ACHN (cell line): ENCODE measurements around the gene FXYD2.
"Not testable (repeated sequence)": the region's sequence is repeated elsewhere in the genome, so short reads cannot be mapped to it uniquely, and the experiment has no call there.

Source experiments
- DNase-seq: peaks from one replicate; pipeline ENCODE4 v3.0.0-alpha.2; 2015
- in situ Hi-C: cut with HindIII; loops from 2 replicates; pipeline ENCODE4 v1.10.0; 2017; ENCODE audit warnings: low sequenced_read_pairs, low pct_ligation_motif_present, low pct_unique_long_range_greater_than_20kb

The FXYD2 gene

DNA sequence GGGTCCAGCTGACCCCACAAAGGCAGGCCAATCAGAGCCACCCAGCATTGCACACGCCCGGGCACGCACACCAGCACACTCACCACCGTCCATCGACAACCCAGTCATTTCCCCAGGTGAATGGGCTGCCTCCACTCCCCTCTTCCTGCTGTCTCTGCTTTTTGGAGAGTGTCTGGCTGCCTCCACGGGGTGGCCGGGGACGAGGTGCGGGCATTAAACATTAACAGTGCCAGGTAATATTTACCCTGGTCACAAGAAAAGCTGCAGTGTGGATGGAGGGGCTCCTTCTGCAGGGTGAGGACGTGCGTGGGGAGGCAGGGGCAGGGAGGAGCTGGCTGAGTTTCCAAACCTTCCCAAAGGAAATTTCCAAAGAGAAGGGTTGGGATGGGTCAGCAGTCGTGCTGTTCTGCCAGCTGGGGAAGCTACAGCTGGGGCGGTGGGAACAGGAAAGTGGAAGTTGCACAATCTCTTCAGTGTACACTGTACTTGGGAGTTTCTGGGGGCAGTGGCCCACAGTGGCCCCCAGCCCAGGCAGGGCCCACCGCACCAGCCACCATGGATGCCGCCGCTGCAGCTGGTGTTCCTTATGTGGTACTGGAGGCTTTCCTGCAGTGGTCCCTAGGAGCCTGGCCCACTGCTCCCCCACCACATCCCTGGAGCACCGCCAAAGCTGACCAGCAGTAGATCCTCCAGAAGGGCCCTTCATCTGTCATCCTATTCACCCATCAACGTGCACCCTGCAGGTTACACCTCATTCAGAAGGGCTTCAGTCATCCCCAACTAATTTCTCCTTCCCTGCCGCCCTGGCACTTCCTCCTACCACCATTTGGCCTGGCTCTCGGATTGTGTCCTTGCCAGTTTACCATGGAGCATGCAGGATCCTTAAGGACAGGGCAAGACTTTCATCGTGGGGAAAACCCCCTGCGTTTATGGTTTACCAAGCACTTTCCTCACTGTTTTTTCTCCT lies at the start of gene FXYD2:
TSS of gene FXYD2 (minus strand) at position 174 of the 967 bp plus-strand sequence. CDS start at position 108, 66 bp downstream.
- peak; percentile 76 for DNase-seq
- in situ Hi-C loops = loop anchor here (25.0 kb wide), 1 partner anchor 388 kb away; no protein-coding TSS in a partner anchor

DNA sequence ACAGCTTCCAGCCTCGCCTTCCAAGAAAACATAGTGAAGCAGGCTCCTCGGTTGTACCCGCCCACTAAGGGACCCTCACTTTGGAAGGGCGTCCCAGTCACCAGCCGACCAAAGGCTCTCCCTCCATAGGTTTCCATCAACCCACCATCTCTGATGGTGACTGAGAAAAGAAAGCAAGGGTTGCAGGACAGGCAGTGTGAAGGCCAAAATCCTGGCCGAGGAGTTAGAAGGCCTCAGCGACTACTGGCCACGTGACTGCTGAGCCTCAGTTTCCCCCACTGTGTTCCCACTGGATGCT lies 49.2 kb upstream of the FXYD2 start:
- in situ Hi-C loops = no loop called here
- no peak for DNase-seq

DNA sequence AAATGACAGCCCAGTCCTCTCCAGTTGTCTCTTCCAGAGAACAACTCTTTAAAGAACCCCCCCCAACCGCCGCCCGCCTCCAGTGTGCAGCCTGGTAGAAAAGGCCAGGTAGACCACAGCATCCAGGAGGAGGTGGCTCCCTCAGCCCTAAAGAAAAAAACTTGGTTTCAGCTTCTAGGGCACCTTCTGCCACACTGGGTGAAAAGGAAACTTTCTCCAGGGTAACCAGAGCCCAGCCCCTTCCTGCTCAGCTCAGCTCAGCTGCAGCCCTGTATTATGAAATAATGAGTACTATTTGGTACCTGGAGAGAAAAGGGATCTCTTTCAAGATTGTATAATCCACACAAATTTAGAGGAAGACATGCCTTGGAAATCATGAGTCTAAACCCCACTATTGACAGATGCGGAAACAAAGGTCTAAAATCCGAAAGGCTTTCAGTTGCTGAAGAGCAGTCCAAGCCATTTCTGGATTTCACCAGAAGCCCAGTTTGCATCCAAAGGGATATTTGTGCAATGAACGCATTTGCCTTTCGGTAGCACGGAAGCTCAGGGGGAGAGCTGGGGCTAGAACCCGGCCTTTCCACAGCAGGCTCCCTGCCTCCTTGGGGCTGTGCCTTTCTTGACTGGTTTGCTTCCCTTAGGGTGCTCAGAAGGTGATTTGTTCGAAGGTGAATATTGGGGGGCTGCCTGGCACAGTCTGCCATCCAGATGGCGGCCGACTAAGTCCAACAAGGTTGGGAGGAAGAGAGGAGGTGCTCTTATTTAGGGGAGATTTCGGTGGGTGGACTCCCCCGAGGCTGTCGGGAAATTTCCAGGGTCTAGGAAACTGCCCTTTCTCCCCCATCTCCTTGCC lies 48.7 kb upstream of the FXYD2 start:
- in situ Hi-C loops = no loop called here
- no peak for DNase-seq

DNA sequence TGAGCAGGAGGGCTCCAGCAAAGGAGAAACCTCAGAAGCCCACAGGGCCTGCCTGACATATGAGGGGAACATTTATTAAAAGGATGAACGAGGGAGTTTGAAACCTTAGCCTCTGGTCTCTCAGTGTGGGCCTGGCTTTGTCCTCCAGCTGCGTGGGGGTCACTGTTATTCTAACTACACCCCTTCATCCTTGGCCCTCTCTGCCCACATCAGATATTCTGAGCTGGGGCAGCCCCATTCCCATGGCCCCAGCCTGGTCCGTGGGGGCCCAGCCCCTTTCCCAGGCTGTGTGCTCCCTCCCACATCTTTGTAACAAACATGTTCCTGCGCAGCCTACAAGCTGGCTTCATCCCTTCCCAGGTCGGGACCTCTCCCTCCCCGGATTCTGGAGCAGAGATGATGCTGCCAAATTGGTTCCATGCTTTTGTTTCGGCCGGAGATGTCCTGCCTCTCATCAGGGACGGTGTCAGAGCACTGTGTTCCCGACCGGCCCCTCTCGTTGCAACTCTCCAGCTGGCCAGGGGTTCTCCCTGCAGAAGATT lies 47.9 kb upstream of the FXYD2 start:
- in situ Hi-C loops = no loop called here
- DNase-seq = no peak

DNA sequence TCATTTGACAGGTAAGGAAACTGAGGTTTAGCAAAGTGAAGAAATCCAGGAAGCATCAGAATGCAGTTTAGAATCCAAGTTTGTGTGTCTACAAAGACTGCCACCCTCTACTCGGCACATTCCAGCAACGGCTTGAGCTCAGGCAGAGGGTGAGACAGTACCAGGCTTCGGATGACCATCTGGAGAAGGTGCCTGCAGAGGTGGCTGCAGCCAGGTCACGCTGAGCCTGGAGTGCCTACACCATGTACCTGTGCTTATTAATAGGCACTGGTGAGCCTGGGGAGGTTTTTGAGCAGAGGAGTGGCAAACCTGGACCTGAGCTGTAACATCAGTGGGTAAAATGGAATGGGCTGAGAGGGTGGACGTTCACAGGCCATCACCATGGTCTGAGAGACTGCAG lies 47.2 kb upstream of the FXYD2 start:
- in situ Hi-C loops = no loop called here
- no peak for DNase-seq

DNA sequence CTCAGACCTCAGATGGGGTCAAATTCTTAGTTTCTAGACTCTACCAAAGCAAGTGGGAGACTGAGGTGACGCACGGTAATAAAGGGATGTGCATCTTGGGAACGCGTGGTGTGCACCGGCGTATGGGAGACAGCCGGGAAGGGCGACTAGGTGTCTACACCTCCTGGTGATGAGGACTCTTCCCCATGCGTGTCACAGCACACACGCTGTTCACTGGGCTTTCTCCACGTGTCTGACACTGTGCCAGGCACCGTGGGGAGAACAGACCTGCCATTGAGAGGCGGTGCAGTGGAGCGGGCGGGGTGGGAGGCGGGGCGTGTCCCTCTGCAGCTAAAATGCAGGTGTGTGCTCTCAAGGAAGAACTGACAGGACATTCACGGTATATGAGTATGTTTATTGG lies 46.6 kb upstream of the FXYD2 start:
- in situ Hi-C loops = no loop called here
- DNase-seq = no peak

DNA sequence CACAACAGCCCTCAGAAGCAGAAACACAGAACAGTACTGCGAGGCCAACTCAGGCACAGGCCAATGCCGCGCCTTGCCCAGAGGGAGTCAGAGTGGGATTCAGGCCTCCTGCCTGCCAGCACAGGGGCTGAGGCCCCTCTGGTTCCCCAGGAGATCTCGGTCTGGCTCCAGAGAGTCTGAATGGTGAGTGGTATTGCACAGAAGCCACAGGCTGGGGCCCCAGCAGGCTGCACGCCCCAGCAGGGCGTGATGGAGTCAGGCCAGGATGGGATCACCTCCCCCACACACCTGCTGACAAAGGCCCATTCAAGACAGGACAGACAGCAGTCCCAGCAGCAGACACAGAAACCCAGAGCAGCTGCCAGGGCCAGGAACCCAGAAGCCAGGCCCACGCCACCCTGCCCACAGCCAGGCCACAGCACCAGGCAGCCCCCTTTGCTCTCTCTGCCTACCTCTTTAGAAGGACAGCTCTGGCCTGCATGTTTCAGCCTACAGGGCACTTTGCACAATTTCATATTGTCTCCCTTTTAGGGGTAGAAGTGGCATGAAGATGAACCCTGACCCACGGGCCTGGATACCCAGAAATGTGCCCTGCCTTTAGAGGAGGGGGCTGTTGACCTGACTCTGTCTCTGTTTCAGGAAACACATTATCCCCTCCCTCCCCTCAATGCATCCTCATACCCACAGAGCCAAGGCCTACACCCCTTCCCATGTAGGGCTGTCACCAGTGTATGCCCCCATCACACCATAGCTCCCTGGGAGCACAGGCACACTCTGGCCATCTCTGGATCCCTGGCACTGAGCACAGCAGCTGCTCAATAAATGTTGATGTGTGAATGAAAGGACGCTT lies 45.8 kb upstream of the FXYD2 start:
- DNase-seq = no peak
- in situ Hi-C loops = no loop called here

DNA sequence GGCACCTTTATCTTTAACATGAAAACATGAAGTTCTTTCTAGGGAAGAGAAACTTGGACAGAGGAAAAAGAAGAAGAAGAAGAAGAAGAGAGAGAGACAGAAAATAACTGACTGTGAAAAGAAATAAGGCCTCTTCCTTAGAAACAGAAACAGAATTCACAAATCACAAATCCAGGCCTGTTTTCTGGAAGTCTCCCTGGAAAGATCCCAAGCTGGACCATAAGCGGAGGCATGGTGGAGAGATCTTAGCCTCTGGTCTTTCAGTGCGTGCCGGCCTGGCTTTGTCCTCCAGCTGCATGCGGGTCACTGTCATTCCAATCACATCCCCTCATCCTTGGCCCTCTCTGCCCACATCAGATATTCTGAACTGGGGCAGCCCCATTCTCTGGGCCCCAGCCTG lies 45.1 kb upstream of the FXYD2 start:
- DNase-seq = no peak
- in situ Hi-C loops = no loop called here

DNA sequence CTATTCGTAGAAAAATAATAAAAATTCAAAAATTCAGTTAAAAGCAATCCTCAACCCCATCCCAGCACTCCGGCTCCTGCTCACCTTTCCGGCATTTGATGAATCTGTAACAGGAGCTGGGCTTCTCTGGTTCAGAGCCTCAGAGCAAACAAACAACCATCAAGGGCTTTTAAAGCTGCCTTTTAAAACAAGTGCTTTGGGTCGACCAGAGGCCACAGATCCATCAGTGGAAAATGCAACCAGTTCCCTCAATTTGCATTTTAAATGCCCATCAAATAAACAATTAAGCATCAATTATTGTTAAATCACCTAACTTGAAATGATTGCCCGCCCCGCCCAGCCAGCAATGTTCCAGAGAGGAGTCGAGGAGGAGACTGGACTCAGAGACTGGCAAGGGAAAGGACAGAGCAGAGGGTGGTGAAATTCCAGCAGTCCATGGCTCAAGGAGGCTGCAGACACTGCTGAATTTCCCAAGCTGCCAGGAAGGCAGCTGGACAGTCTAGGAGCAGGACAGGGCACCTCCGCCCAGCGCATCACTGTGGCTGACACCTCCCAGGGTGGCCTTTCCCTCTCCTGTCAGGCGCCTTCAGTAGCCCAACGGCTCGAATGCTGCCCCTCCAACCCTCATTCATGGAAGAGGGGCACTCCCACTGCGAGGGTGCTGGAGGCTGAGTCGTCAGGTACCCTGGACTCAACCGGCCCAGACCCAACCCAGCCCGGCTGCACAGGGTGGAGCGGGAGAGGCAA lies 44.4 kb upstream of the FXYD2 start:
- no peak for DNase-seq
- in situ Hi-C loops = no loop called here

DNA sequence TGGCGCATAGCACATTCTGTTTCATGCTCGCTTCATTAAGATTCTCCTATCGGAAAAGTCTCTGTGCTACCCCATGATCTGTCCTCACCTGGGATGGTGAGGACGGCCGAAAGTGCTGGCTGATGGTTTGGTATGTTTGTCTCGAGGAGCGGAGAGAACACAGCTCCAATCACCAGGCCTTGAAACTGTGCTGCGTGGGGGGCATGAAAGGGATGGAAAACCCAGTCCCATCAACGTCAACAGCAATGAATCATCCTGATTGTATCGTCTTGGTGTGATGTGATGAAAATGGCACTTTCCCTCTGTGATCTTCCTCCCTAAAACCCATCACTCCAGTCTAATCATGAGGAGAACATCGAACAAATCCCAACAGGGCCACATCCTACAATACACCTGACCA lies 43.5 kb upstream of the FXYD2 start:
- in situ Hi-C loops = no loop called here

DNA sequence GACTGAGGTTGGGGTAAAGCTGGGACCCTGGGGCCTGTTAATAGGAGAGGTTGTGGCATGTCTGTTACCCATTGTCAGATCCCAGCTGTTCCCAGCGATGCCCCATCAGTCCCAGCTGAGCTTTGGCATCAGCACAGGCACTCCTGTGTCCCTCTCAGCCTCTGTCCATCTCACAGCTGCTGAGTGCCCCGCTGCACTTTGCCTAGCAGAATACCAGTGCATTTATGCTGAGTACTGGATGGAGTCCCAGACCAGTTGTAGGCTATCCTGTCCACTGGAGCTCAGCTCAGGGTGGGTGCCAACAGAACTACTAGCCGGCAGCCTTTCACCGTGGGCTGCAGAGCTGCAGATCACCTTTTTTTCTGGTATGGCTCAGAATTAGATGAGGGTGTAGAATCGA lies 42.0 kb upstream of the FXYD2 start:
- DNase-seq = no peak
- in situ Hi-C loops = no loop called here

More for the DNA sequence above, 43.5 kb upstream of the FXYD2 start:
- DNase-seq = no peak

DNA sequence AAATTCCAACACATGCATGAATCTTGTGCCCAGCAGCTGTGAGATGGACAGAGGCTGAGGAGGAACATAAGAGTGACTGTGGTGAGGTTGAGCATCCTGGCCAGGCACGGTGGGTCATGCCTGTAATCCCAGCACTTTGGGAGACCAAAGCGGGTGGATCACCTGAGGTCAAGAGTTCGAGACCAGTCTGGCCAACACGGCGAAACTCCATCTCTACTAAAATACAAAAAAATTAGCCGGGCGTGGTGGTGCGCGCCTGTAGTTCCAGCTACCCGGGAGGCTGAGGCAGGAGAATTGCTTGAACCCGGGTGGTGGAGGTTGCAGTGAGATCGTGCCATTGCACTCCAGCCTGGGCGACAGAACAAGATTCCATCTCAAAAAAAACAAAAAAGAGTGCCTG lies 41.0 kb upstream of the FXYD2 start:
- DNase-seq, in situ Hi-C loops: not testable (repeated sequence)

DNA sequence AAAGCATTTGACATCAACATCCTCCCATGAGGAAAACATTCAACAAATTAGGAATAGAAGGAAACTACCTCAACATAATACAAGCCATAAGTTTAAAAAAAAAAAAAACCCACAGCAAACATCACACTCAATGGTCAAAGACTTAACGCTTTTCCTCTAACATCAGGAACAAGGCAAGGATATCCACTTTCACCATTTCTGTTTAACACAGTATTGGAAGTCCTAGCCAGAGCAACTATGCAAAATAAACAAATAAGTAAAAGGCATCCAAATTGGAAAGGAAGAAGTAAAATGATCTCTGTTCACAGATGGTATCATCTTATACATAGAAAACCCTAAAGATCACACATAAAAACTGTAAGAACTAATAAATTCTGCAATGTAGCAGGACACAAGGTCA lies 38.8 kb upstream of the FXYD2 start:
- DNase-seq = no peak
- in situ Hi-C loops = no loop called here

DNA sequence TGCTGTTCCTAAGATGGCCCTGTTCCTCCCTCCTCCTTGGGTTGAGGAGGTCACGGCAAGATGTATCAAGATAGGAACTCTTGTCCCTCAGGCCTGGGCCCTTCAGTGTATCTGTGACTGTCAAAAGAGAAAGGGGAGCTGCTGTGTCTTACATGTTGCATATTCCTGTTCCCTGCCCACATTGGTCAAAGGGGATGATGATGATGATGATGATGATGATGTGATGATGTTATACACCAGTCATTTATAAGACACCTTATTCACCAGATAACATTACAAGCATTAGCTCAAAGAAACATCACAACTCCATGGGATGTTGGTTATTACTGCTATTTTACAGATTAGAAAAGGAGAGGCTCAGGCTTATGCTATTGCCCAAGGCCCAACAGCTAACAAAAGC lies 38.2 kb upstream of the FXYD2 start:
- no peak for DNase-seq
- in situ Hi-C loops = no loop called here

DNA sequence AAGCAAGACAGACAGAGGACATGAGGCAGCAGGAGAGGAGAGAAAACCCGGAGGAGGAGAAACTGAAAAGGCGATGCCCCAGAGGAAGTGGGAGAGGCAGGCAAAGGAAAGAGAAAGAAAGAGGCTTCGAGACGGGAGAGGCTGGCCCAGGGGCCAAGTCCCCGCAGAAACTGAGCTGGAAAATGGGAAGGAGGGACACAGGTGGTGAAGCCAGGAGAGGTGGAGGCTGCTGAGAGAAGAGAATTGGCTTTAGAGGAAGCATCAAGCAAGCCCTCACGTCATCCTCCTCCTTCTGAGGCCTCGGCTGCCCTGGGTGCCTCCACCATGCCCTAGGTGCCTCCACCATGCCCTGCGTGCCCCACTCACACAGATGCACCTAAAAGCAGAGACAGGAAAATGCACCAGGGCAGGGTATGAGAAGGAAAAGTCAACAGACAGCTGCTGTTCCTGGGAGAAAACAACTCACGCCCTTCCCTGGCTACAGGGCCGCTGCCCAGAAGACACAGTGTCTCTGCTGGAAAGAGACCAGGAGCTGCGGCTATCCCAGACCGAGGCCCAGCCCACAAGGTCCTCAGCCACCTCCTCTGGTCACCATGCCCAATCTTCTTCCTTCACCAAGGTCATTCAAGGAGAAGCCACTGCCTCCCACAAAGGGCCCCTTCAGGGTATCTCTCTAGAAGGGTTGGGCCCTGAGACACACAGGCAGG lies 37.6 kb upstream of the FXYD2 start:
- no peak for DNase-seq
- in situ Hi-C loops = no loop called here

DNA sequence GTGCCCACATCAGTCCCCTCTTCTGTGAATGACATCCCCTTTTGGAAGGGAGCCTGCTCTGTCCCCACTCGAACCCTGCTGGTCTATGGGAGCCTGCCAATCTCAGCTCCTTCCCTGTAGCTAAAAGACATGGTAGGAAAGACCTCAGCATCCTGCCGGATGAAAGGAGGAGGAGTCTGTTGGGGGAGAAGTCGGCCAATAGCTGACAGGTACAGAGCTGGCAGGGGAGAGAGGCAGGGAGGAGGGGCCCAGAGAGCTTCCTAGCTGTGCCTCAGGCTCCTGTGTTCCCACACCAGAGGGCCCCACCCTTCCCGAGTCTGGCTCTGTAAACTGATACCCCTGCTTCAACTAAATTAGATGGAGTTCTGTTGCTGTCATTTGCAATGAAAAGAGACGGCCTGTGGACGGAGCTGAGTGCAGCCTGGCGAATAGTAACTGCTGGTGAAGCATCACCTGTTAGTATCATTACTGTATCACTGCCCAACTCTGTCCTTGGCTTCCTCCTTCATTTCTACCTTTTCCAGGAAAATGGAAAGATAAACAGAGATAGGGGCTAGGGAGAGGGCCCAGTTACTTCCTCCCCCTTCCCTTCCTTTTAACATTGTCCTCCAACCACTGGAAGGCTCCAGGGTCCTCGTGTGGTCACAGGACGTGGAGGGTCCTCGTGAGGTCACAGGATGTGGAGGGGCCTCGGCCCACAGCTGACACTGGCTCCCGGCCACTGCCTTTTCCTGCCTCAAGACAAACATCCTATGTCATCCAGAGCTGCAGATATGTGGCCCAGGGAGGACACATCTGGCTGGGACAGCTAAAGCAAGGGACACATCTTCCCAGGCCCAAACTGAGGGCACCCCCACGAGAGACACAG lies 36.8 kb upstream of the FXYD2 start:
- in situ Hi-C loops = no loop called here
- DNase-seq = no peak
